ENCODE data around the gene GABRB1.

DNA sequence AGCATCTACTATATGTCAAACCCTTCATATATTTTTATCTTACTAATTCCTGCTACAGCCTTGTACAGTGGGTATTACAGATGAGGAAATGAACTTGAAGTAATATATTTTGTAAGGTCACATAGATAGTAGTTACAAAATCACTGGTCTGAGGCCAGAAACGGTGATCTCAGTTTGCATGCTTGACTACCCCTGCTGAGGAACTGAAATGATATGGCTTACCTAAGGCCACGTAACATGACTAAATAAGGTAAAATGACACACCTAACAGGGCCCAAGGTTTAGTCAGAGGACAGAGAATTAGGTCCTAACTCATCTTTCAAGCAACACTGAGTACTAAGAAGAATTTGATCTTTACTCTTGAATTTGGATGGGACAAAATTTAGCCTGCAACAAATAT is 433.6 kb downstream of the GABRB1 start:
- TF ChIP-seq CTCF (IDR thresholded peaks at IDR 0.05) (no peak), POLR2A (IDR thresholded peaks at IDR 0.05) (no peak)

Measured in thyroid gland (tissue), 4 donors.